AG09319 (cell line): ENCODE results near the gene THRSP.

ENCODE experiments used
- DNase-seq: peaks from one replicate; pipeline ENCODE4 v3.0.0-alpha.2; 2010; ENCODE audit warnings: low read depth; ENCODE audit errors: extremely low read depth
- TF ChIP-seq, protein P1 (sequence below): IDR thresholded peaks from 2 replicates; pipeline ENCODE4 v1.5.1; 2011; ENCODE audit warnings: low read depth, mild to moderate bottlenecking, inconsistent platforms, low read length, moderate library complexity

The THRSP gene

DNA sequence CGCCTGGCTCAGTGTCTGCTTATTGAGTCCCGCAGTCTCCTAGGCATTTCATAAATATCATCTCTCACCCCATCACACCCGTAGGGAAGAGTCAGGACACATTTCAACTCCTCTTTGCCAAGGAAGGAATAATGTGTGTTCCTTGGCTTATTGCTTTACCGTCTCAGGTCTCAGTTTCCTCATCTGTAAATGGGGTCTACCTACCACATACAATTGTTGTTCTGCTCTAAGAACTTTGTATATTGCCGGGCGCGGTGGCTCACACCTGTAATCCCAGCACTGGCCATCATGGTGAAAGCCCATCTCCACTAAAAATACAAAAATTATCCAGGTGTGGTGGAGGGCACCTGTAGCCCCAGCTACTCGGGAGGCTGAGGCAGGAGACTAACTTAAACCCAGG lies 3.1 kb upstream of the THRSP start:
- no peak for DNase-seq

DNA sequence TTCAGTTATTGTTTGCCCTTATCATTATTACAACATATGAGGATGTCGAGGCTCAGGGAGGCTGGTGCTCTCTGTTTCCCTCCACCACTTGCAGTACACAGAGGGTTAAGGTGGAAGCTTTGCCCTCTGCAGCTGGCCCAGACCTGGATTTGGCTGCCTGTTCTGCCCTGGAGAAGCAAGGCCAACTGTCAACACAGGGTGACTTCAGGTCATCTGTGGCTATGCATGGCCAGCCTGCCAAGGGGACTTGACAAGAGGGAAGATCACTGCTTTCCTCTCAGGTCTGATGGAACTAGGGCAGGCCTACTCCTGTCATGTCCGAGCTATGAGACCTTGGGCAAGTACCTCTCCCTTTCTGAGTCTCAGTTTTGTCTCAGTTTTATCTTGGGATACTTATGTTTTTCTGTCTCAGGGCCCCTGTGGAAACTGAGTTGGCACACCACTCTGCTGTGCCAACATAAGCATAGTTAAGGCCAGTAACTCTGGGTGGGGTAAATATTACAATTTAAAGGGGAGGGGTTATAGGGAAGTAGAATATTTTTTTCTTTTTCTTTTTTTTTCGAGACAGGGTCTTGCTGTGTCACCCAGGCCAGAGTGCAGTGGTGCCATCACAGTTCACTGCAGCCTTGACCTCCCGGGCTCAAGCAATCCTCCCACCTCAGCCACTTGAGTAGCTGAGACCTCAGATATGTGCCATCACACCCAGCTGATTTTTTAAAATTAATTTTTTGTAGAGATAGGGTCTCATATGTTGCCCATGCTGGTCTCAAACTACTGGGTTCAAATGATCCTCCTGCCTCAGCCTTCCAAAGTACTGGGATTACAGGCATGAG lies 2.4 kb upstream of the THRSP start:
- no peak for DNase-seq

More for the DNA sequence above, 3.1 kb upstream of the THRSP start:
- TF ChIP-seq, protein P1, sequence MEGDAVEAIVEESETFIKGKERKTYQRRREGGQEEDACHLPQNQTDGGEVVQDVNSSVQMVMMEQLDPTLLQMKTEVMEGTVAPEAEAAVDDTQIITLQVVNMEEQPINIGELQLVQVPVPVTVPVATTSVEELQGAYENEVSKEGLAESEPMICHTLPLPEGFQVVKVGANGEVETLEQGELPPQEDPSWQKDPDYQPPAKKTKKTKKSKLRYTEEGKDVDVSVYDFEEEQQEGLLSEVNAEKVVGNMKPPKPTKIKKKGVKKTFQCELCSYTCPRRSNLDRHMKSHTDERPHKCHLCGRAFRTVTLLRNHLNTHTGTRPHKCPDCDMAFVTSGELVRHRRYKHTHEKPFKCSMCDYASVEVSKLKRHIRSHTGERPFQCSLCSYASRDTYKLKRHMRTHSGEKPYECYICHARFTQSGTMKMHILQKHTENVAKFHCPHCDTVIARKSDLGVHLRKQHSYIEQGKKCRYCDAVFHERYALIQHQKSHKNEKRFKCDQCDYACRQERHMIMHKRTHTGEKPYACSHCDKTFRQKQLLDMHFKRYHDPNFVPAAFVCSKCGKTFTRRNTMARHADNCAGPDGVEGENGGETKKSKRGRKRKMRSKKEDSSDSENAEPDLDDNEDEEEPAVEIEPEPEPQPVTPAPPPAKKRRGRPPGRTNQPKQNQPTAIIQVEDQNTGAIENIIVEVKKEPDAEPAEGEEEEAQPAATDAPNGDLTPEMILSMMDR = no peak

DNA sequence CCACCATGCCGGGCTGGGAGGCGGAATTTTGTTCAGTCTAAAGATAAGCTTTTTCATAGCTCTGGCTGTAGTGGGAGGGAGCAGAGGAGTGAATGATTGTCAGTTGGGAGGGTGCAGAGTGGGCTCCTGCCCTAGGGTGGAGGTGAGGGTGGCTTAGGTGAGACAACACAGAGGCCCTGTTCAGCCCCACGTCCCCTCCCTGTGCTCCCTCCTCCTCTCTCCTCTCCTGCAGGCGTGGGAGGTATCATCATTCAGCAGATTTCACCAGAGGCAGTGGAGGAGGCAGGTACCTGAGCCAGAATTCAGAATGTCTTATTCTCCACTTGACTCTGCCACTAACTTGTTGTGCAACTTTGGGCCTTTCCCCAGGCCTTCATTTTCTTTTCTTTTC lies 1.7 kb upstream of the THRSP start:
- TF ChIP-seq, protein P1 = no peak
- DNase-seq = no peak

More for the DNA sequence above, 2.4 kb upstream of the THRSP start:
- TF ChIP-seq, protein P1 = no peak

DNA sequence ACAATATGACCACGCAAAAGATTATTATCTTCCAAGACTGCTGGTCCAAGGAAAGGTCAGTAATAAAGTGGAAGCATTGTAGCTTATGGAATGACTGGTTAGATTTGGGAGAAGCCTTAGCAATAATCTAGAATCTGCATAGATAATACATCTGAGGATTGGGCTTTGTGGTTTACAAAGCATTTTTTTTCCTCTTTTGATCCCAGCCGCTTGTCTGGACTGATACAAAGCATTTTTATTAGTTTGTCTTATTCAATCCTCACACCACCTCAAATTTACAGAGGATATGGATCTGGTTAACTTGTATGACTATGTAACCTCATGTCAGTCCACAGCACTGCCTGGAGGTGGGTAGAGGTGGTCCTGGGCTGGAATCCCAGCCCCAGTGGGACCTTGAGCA lies 990 bp upstream of the THRSP start:
- TF ChIP-seq, protein P1 = no peak
- no peak for DNase-seq

DNA sequence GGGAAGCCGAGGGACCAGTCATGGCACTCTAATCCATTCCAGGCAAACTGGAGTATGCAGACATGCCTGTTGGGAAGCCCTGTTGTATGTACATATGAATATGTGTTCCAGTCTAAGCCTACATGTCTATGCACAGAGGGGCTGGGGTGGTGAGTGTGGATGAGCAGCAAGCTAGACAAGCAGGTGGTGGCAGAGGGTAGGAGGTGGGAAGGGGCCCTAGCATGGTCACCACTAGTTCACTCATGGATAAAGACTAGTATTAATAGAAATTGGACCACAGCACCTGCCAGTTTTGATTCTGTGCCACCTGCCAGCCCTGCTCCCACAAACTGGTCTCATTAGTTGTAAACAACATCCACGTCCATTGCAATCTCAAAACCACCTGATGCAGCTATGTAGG lies 1.5 kb downstream of the THRSP start:
- DNase-seq = no peak
- TF ChIP-seq, protein P1 = no peak

DNA sequence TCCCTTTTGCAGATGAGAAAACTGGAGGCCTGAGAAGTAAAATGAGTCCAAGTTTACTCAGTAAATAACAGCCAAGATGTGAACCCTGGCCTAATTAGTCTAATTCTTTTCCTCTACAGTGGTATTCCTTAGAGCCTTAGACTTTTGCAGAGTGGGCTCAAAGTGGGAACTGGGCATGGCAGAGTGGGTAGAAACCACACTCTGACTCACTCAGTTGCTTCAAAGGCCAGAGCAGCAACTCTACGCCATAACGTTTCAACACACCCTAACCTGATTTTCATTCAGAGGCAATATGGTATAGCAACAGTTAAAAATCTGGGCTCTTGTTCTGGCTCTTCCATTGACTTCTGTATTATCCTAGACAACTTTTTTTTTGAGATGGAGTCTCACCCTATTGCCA lies 2.8 kb downstream of the THRSP start:
- DNase-seq = no peak
- TF ChIP-seq, protein P1 = no peak

DNA sequence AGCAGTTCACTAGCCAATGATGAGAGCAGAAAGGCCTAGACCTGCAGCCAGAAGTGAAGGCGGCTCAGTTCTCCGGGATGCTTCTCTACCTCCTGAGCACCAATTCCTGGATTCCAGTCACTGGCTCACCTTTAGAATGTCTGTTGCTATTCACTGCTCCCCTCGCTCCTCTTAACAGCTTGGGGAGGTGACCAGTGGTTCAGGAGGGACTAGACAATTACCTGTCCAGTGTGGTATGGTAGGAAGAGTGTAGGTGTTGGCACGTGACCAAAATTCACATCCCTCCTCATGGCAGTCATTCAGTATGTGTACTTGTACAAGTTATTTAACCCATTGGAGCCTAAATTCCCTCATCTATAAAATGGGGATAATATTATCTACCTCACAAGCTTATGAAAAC lies 4.0 kb downstream of the THRSP start:
- TF ChIP-seq, protein P1 = no peak
- DNase-seq = no peak
